GM18498 (cell line): ENCODE measurements around the gene PDZD2.
"Not testable (repeated sequence)": the region's sequence is repeated elsewhere in the genome, so short reads cannot be mapped to it uniquely, and the experiment has no call there.

Source experiments
- ATAC-seq: cut with Tn5 transposase; IDR thresholded peaks from one replicate; pipeline ENCODE4 v1.9.1; 2021; ENCODE audit warnings: mild to moderate bottlenecking, moderate library complexity; ENCODE audit not compliant: unreplicated experiment

The PDZD2 gene

DNA sequence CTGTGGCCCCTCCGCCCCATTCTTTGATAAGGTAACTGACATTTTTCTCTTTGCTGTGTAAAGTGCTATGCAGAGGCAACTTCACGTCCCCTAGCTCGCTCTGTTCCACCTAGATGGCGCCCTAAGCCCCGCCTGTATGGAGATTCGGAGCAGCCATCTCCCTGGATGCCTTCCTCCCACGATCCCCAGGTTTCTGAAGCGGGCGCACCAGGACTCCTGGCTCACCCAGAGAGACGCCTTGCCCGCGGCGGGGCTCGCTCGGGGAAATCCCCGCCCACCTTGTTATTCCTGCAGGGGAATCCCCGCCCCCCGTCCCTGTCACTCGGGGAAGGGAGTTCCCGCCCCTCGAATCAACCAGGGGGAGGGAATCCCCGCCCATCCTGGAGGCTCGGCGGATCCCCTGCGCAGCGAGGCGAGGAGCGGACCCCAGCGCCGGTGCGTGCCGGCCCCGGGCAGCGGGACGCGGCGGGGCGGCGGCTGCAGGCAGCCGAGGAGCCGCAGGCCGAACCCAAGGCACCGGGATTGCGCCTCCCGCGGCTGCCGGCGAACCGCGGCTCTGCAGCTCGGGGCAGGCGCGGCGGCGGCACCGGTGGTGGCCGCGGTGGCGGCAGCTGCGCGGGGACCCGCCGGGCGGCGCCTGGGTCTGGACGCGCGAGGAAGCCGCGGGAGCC, at the start of gene PDZD2:
TSS of gene PDZD2 (plus strand) at position 384 of the 671 bp plus-strand sequence.
- peak; percentile 83 for ATAC-seq

DNA sequence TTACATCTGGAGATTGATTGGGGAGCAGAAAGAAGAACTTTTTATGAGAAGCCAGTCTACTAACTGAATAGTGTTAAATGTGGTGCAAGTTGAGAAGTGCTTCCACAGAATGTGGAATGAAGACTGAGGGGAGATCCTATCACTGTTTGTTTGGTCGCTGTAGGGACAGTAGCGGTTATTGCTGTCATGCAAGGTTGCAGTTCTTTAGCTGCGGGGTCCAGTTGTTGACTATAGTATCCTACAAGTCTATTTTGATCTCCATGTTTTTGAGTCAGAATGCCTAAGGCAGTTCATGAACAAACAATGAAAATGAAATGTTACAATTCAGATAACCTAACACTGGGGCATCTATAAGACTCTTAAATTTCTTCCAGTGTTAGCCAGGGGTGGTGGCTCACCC, 45.3 kb upstream of the PDZD2 start:
- ATAC-seq: no peak

DNA sequence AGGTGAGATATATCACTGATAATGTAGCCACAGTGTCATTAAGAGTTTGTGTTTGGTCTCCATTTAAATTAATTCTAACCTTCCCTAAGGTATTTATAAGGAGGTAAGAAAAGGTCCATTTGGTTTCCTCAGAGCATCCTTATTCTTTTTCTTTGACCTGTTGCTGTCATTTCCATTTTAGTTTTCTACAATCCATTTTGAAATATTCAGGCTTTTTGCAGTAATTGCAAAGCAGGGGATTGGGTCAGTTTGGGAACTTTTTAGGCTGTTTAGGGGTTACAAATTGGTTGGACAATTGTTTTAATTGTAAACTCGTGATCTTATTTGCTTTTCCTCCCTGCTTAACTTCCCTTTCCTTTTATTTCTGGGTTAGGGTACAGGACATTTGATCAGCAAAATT, 42.6 kb upstream of the PDZD2 start:
- no peak for ATAC-seq

DNA sequence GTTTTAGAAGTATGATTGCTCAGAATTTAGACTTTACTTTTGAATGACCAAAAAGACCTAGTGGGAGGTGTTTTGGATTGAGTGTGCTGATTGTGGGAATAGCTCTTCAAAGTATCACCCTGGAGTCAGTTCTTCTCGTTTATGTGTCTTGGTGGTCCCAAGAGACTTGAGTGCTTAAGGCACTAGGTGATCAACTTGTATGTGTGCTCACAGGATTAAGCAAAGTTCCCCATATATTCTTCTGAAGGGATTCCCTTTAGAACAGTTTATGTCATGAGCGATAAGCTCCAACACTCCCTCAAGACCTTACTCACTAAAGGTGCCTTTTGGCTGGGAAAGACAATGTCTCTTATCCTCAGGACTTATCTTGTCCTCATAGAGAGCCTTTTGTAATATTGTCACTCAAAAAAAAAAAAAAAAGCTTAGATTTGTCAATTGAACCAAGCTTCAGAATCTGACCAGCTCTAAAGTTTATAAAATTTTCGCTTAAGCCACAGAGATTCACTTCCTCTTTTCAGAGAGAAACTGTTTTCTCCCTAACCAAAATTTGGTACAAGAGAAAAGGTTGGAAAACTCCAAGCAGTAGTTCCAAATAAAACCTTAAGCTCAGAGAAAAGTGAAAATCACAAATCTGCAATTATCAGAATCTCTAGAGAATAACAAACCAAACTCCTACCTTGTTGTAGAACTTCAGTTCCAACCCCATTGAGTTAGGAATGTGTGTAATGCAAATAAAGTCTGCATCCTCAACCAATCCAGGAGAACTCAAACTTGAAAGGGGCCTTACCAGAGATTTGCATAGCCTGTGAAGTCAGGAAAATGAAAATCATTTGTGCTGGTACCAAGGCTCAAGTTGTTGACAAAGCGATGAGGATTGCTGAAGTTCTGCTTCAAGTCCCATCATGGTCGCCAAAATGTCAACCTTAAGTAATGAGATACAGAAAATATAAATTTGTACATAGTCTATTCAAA, 40.0 kb upstream of the PDZD2 start:
- no peak for ATAC-seq

DNA sequence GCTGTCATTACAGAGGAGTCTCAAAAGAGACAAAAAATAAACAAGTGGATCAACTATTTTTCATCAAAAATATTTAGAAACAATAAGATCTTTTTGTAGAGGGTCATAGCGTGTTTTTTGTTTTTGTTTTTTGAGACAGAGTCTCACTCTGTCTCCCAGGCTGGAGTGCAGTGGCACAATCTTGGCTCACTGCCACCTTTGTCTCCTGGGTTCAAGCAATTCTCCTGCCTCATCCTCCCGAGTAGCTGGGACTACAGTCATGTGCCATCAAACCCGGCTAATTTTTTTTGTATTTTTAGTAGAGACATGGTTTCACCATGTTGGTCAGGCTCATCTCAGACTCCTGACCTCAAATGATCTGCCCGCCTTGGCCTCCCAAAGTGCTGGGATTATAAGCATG, 36.6 kb upstream of the PDZD2 start:
- ATAC-seq: not testable (repeated sequence)

DNA sequence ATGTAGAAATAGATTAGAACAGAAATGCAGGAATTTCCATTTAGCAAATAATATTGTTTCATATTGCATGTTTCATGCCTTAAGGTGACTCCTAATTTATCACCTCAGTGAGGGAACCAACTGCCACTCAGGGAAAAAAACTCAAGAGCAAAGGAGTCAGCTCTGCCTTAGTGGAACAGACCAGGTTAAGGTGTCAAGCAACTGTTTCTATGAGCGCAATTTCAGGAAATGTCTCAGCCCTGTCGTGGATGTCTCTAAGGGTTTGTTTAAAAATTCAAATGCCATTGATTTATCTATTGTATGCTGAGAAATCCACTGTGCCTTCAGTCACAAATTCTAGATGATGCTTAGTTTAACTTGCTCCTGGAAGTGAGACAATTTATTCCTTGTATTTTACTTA, 34.7 kb upstream of the PDZD2 start:
- no peak for ATAC-seq

DNA sequence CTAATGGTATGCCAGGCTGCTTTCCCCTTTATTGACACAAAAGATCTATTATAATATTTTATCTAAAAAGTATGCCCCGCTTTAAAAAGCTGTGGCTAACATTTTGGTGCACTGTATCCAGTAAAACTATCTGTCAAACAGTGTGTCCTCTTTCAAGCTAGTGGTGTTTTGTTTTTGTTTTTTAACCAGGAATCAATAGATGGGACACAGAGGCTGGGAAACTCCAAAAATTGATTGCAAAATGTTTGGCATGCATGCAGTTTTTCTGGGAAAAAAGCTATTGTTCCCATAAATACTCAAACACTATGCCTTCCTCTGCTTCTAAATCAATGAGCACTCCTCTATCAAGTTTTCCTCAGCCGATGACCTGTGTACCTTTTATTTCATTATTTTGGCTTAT, 34.3 kb upstream of the PDZD2 start:
- no peak for ATAC-seq

DNA sequence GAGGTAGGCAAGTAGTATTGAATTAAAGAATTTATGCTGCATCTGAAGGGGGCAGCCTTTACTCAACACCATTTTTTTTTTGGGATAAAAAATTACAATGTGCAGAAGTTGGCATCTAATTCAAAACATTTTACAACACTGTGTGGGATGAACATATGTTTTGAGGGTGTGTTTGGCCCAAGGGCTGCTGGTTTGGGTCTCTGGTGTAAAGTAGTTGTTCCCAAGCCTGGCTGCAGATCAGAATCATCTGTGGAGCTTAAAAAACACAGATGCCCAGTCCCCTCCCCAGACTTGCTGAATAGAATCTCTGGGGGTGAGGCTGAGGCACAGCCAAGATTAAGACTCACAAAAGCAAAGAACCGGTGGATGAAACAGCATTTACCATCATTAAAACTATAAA, 33.0 kb upstream of the PDZD2 start:
- ATAC-seq: no peak

DNA sequence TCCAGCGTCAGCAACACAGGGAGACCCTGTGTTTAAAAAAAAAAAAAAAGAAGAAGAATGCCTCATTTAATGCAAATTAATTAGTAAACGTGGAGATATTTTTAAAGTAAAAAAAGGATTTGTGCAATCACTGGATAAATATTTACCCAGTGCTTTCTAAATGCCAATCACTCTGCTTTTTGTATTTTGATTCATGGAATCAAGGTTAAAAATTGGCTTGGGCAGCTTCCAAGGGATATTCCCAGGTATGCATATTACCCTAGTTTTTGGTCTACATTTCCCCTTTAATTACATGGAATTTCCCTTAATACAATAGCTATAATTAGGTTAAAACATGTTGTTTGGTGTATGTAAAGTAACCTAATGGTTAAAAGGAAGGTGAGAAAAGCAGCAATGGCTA, 31.4 kb upstream of the PDZD2 start:
- ATAC-seq: no peak

DNA sequence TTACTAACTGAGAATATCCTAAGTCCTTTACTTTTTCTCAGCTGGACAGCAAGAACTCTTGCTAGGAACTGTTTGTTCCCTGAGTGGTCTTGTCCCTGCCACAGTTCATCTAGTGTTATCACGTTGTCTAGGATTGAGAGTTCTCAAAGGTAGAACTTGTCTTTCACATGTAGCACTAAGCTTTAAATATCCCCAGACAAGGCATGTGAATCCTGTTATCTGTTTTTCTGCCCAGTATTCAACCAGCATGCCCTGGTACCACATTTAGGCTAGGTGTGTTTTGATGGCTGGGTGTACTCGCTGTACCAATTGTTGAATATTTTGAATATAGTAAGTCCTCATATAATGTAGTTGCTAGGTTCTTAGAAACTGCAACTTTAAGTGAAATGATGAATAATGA, 27.9 kb upstream of the PDZD2 start:
- ATAC-seq: no peak

DNA sequence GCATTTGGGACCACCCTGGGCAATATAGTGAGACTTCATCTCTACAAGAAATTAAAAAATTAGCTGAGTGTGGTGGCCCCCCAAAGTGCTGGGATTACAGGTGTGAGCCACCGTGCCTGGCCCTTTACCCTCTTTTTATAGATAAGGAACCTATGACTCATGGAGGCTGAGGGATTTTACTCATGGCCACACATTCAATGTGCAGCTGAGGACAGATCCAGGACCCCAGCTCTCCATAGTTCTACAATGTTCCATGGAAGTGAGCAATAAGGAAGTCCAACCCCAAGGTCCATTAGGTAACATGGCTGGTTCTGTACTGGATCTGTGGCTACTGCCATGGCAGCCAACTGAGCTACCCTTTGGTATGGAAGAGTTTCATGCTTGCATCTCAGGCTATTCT, 25.3 kb upstream of the PDZD2 start:
- no peak for ATAC-seq

DNA sequence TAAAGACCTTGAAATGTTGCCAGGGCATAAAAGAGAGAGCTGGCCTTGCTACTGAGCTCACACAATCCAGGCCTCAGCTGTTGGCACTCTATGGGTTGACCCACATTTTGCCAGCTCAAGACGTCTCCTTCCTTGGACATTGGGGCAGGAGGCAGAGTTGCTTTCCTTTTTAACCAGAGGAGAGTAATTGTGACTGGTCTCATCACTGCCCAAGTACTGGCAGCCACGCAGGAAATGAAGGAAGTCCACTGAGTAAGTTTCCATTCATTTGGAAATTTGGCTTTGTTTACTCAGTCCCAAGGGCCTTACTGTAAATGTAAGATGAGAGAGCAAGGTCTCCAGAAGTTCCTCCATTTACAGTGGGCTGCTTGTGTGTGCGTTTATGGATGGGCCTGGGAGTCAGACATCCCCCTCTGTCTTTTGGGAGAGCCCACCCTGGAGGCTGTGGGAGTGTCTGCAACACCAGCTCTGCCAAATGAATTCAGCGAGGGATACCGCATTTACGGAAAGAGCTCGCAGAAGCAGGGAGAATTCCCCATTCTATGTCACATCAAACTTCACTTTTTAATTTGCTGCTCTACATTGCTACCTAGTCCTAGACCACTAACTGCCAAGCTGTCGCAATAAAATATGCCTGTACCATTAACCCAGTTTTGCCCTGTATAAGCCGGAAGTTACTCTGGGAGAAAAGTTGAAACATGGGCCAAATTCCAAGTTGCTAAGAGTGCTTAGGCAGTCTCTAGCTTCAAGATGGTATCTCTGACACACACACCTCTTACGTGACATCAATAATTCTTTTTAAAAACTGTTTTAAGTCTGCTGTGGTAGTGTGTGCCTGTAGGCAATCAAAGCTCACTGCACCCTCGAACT, 24.5 kb upstream of the PDZD2 start:
- no peak for ATAC-seq

DNA sequence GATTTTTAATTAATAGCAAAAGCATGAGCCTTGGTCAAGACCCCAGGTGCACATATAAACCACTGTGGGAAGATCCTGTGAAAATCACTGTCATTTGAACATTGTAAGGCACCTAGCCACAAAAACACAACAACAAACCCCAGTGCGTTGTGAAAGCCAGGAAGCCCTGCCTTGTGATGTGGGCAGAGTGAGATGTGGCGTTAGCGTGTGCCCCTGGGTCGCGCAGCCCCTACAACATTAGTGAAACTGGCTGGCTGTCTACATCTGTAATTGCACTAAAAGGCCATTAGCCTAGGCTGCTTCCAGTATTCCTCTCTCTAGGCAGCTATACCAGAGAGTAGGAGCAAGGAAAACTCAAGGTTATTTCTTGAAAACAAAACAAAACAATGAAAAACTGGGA, 21.1 kb upstream of the PDZD2 start:
- ATAC-seq: no peak

DNA sequence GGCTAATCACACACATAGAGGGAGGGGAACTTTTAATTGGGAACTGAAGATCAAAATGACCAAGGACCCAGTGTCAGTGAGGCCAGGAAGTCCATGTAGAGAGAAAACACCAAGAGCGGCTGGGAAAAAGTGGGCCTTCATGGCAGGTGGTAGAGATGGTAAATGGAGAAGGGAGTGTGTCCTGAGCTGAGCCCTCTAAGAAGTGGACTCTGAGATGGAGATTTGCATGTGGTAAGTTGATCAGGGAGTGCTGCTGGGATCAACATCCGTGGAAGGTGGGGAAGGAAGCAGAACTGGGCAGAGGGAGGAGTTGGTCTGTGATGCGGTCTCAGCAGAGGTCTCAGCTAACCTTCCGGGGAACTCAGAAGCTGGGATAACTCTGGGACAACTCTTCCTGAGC, 18.9 kb upstream of the PDZD2 start:
- ATAC-seq: no peak

DNA sequence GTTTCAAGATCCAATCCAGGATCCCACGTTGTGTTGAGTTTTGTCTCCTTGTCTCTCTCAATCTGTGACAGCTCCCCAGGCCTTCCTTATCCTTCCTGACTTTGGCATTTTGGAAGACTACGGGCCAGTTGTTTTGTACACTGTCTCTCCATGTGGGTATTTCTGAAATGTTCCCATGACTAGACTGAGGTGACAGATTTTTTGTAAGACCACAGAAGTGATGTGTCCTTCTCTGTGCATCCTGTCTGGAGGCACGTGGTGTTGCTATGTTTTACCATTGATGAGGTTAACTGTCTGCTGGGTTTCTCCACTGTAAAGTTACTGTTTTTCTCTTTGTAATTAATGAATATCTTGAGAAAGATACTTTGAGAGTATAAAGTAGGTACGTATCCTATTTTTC, 15.7 kb upstream of the PDZD2 start:
- ATAC-seq: no peak

DNA sequence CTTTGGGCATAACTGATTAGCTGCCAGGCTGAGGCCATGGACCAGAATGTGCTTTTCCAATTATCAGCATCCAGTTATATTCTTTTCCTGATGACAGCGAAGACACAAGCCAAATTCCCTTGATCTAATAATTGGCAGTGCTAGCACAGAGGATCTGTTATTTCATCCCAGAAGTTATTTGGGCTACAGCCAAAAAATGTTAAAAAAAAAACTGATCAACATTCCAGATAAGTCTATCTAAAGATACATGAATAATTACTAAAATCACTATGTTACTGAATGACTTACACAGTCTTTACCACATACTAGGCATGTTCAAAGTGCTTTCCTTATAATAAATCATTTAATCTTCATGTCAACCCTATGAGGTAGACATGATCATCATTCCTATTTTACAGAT, 13.5 kb upstream of the PDZD2 start:
- no peak for ATAC-seq

DNA sequence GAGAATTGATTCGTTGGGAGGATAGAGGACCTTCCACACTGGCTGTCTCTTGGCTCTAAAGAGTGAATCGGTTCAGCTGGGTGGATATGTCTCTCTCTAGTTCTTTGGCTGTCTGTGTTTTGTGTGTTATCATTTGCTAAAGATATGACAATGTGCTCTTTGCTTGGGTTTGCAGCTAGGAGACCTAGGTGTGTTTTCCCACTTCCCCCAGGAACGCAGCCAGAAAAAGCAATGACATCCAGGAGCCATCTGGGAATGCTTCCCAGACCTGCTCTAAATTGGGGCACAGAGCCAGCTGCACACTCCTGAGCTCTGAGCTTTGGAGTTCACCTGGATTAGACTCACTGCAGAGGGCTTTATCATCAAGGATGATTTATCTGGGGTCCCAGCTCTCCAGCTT, 12.8 kb upstream of the PDZD2 start:
- ATAC-seq: no peak

DNA sequence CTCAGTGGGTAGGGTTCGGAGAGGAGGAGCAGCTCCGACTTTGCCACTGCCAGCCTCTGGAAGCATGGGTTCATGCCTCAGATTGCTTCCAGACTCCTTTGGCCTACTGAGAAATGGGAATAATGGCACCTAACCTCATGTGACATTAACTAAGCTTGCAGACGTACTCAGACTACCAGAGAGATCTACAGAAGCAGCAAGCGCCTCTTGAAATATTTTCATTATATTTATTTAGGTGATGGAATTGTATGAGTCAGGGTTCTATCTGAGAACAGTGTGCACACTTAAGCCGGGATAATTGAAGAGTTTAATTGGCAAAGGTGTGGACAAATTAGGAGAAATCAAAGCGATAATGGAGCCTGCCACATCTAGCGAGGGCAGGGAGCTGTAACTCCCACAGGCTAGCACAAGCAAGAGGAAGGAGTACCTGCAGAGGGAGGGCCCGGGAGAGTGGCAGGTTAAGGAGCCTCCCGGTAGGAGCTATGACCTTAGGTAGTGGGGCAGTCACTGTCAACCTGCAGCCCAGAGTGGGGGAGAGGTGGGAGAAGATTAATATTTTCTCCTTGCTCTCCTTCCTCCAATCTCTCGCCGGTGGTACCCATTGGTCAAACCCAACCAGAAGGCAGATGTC, 12.2 kb upstream of the PDZD2 start:
- ATAC-seq: no peak

DNA sequence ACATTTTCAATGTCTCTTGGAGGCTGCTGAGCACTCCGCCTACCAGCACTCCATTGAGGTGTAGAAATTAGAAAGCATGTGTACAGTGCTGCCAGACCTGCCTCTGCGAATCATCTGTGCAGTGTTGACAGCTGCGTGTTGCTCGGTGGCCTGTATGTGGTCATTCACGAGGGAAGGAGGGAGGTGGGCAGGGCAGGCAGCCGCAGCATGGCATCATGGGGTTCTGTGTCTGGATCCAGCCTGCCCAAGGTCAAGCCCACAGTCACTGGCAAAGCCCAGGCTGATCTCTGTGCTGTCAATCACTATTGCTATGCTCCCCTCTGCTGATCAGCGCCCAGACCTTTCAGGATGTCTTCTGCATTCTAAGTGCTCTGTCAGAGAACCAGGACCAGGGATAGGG, 8.0 kb upstream of the PDZD2 start:
- no peak for ATAC-seq

DNA sequence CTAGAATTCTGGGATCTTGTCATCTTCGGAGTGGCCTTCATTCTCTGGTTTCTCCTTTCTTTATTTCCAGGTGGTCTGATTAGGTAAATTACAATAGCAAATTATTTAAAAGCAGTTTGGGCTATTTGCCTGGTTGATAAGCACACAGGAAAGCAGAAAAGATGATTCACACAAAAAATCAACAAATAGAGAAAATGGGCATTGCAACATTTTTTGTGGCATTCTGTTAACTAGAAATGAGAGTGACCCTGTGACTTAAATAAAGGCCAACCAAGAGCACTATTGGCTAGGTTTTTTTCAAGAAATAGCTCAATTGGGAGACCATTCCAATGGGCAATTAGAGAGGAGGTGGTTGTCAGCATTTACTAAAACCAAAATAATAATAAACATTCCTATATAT, 6.5 kb upstream of the PDZD2 start:
- no peak for ATAC-seq

DNA sequence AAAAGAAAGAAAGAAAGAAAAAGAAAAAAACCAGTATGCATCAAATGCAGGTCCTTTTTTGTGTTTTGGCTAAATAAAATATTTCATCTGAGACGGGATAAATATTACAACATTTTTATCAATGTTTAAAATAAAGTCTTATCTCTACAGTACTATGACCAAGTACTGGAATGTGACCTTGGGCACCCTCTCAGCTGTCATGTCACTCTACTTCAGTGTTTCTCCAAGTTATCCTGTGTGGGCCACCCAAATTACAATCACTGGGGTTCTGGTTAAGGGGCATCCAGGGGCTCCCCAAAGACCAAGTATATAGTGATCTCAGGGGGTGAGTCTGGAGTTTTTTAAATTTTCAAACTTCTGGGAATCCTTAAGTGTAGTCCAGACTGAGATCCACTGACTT, 3.5 kb upstream of the PDZD2 start:
- no peak for ATAC-seq
